SU-DHL-6 (cell line): ENCODE measurements around the gene NOCT.

ENCODE experiments used
- EZH2phosphoT487 ChIP-seq: fragments of 200-600 bp; sonication (generic), shearing (Covaris generic); conservative IDR thresholded peaks from 2 replicates; pipeline ENCODE4 v1.6.1; 2018; ENCODE audit warnings: mild to moderate bottlenecking, antibody characterized with exemption, low read length, moderate library complexity, mixed read lengths
- TF ChIP-seq, protein P1 (sequence below): fragments of 200-600 bp; sonication (generic); IDR thresholded peaks from one replicate; pipeline ENCODE4 v1.5.1; 2017; ENCODE audit warnings: antibody characterized with exemption, mild to moderate bottlenecking, low read length, moderate library complexity; ENCODE audit not compliant: insufficient read depth, poor library complexity, severe bottlenecking

DNA sequence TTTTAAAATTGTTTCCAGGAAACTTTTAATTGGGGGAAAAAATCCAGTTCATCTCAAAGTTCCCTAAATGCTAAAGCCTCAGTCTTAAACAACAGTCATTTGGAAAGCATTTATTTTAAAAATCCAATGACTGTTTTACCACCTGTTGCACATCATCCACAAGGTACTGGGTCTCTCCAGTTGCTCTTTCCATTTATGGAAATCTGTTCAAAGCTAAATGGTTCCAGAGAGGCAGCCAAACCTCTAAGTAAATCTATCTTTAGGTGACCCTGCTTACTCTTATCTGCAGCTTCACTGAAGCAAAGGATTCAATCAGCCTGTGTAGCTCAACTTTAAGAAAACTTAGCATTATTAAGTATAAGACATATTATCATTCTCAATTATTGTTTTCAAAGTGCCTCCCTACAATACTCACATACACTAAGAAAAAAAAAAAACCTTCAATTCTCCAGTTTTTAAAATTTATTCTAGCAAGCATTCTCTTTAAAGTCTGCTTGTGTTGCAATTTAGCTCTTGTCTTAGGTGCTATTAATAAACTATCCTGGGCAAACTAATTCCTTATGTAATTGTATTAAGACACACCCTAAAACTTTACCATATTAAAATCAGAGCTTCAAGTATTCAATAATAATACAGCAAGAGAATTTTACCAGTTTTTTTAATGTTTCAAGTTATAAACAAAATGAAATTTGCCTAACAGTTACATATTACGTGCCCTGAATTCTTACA, 60.6 kb downstream of the NOCT start:
- TF ChIP-seq, protein P1, sequence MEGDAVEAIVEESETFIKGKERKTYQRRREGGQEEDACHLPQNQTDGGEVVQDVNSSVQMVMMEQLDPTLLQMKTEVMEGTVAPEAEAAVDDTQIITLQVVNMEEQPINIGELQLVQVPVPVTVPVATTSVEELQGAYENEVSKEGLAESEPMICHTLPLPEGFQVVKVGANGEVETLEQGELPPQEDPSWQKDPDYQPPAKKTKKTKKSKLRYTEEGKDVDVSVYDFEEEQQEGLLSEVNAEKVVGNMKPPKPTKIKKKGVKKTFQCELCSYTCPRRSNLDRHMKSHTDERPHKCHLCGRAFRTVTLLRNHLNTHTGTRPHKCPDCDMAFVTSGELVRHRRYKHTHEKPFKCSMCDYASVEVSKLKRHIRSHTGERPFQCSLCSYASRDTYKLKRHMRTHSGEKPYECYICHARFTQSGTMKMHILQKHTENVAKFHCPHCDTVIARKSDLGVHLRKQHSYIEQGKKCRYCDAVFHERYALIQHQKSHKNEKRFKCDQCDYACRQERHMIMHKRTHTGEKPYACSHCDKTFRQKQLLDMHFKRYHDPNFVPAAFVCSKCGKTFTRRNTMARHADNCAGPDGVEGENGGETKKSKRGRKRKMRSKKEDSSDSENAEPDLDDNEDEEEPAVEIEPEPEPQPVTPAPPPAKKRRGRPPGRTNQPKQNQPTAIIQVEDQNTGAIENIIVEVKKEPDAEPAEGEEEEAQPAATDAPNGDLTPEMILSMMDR, result no peak
- TF ChIP-seq EZH2phosphoT487, result no peak
